ENCODE results near the gene CDK11A.
"Not testable (repeated sequence)": the region's sequence is repeated elsewhere in the genome, so short reads cannot be mapped to it uniquely, and the experiment has no call there.

DNA sequence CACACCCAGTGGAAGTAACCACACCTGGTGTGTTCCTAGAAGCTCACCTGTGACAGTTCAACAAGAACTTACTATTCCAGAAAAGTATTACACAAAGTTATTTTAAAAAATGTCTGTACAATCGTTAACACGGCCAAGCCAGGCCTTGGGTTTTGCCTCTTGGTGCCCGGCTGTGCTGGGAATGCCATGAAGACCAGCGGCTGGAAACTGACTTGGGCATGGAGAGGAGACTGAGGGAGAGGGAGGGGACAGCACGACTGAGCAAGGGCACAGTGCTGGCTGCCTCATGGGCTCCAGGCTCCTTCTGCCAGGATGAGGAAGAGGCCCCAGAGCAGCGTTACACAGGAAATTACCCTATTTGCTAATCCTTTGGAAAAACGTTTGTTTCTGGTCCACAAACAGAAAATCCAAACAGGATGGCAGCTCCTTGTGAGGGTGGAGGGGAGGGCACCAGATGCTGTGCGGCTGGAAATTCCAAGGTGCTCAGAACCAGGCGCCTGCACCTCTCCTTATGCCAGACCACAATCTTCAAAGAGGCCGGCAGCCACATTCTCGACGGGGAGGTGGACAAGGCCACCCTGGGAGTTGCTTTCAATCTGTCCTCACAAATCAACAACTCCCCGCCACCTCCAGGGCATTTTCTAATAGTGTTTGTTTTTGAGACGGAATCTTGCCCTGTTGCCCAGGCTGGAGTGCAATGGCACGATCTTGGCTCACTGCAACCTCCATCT lies 61.2 kb downstream of the CDK11A start:
- TF ChIP-seq, protein P1, sequence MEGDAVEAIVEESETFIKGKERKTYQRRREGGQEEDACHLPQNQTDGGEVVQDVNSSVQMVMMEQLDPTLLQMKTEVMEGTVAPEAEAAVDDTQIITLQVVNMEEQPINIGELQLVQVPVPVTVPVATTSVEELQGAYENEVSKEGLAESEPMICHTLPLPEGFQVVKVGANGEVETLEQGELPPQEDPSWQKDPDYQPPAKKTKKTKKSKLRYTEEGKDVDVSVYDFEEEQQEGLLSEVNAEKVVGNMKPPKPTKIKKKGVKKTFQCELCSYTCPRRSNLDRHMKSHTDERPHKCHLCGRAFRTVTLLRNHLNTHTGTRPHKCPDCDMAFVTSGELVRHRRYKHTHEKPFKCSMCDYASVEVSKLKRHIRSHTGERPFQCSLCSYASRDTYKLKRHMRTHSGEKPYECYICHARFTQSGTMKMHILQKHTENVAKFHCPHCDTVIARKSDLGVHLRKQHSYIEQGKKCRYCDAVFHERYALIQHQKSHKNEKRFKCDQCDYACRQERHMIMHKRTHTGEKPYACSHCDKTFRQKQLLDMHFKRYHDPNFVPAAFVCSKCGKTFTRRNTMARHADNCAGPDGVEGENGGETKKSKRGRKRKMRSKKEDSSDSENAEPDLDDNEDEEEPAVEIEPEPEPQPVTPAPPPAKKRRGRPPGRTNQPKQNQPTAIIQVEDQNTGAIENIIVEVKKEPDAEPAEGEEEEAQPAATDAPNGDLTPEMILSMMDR (IDR thresholded peaks at IDR 0.05; ENCODE audit: extremely low read depth in 1 of 2, insufficient read depth in 1 of 2, low read depth in 1 of 2, low read length in 2 of 2): not testable (repeated sequence)
- TF ChIP-seq POLR2A (IDR thresholded peaks at IDR 0.05; ENCODE audit: low read depth, low read length); JUN (IDR thresholded peaks at IDR 0.05; ENCODE audit: borderline replicate concordance, insufficient read depth, insufficient read length, low read depth); EZH2 (IDR thresholded peaks at IDR 0.05; ENCODE audit: borderline replicate concordance, low read depth, low read length, severe bottlenecking); MYC (IDR thresholded peaks at IDR 0.05; ENCODE audit: low read depth, low read length): not testable (repeated sequence)

All from endothelial cell of umbilical vein (primary cell).